MCF 10A (cell line): ENCODE data around the gene CDH12. TPM values are rescaled to one million over a fixed set of nuclear protein-coding genes. Genes with fewer than 3 reads are reported as not detected.

Experiments used
- BruUV-seq: library from RNA; stranded (reverse); fragments of 400-500 nt; replicated peaks from 2 replicates; lab custom pipeline; 2021; lab: Mats Ljungman, UMichigan
- CTCF ChIA-PET: fragments of 300-600 bp; sonication (Branson Sonifier 250); formaldehyde crosslinking; extraction: SDS; loops from one replicate; lab custom pipeline; 2021; ENCODE audit warnings: antibody characterized with exemption, inconsistent platforms; lab: Yijun Ruan, JAX
- POLR2A ChIA-PET: fragments of 300-600, 350-650 bp; sonication (Branson Sonifier 250); formaldehyde crosslinking; extraction: SDS; loops from one replicate; lab custom pipeline; 2020; ENCODE audit warnings: antibody characterized with exemption, inconsistent platforms; lab: Yijun Ruan, JAX
- DNase-seq: peaks from one replicate; pipeline ENCODE4 v3.0.0-alpha.2; 2018; ENCODE audit not compliant: unreplicated experiment
- H3K27ac Mint-ChIP-seq: one replicate; pipeline ENCODE4 v1.8.0; 2022; ENCODE audit warnings: mild to moderate bottlenecking, low read depth, mixed read lengths; ENCODE audit not compliant: unreplicated experiment
- H3K27me3 Mint-ChIP-seq: one replicate; pipeline ENCODE4 v1.8.0; 2022; ENCODE audit warnings: mixed read lengths; ENCODE audit not compliant: insufficient read depth, unreplicated experiment
- H3K36me3 Mint-ChIP-seq: one replicate; pipeline ENCODE4 v1.8.0; 2022; ENCODE audit warnings: mild to moderate bottlenecking, moderate library complexity, mixed read lengths; ENCODE audit not compliant: insufficient read depth, unreplicated experiment
- H3K4me1 Mint-ChIP-seq: one replicate; pipeline ENCODE4 v1.8.0; 2022; ENCODE audit warnings: mixed read lengths; ENCODE audit not compliant: insufficient read depth, unreplicated experiment
- H3K4me3 Mint-ChIP-seq: one replicate; pipeline ENCODE4 v1.8.0; 2022; ENCODE audit warnings: mild to moderate bottlenecking, moderate library complexity, mixed read lengths; ENCODE audit not compliant: unreplicated experiment
- H3K9me3 Mint-ChIP-seq: one replicate; pipeline ENCODE4 v1.8.0; 2022; ENCODE audit warnings: mixed read lengths; ENCODE audit not compliant: unreplicated experiment
- intact Hi-C: fragments of 100-400 bp; cut with micrococcal nuclease; formaldehyde crosslinking; loops from 2 replicates; pipeline ENCODE4 v1.14.1; 2022
- total RNA-seq: library from RNA; stranded (reverse); gene quantifications from 2 replicates; pipeline ENCODE4 v1.2.3, GENCODE V29; 2022
- TF ChIP-seq, protein P1 (sequence below): fragments of 200-600 bp; IDR thresholded peaks from one replicate; pipeline ENCODE4 v1.8.0; 2022; ENCODE audit warnings: antibody characterized with exemption, mild to moderate bottlenecking; ENCODE audit not compliant: unreplicated experiment

Gene CDH12
- total RNA-seq, 1 experiment from 2014 or later = not detected

DNA sequence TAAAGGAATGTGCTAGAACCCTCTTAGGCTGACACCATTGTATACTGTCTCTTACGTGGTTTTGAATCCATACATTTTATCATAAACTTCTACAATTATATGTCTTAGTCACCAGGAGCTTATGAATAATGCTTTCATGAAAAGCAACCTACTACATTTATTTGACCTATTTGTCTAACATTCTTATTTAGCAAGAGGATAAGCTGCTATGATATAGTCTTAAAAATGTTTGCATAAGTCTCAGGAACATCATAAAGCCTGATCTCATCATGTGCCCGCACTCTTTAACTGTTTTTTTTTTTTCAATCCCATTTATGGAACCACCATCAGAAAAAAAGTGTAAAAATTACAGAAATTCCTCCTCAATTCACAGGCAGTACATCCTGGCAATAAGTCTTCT is 59.7 kb downstream of the CDH12 start:
- Mint-ChIP-seq H3K9me3 (no peaks in the 10 kb centered on the region), H3K27me3 (no peaks in the 10 kb centered on the region), H3K4me3 (no peak overlapping the region), H3K4me1 (no peaks in the 10 kb centered on the region), H3K36me3 (no peaks in the 10 kb centered on the region), H3K27ac (no peak overlapping the region)
- intact Hi-C loops = no loop called here
- ChIA-PET POLR2A (interaction anchor here (0.7 kb wide), 1 partner anchor 84 kb away, joined by 3 read pairs; no protein-coding TSS in a partner anchor), CTCF (interaction anchor here (0.6 to 0.7 kb wide), 2 partner anchors 40 to 305 kb away, joined by 3 to 5 read pairs; no protein-coding TSS in a partner anchor)
- no TSS peak for BruUV-seq
- DNase-seq = no peak
- TF ChIP-seq, protein P1, sequence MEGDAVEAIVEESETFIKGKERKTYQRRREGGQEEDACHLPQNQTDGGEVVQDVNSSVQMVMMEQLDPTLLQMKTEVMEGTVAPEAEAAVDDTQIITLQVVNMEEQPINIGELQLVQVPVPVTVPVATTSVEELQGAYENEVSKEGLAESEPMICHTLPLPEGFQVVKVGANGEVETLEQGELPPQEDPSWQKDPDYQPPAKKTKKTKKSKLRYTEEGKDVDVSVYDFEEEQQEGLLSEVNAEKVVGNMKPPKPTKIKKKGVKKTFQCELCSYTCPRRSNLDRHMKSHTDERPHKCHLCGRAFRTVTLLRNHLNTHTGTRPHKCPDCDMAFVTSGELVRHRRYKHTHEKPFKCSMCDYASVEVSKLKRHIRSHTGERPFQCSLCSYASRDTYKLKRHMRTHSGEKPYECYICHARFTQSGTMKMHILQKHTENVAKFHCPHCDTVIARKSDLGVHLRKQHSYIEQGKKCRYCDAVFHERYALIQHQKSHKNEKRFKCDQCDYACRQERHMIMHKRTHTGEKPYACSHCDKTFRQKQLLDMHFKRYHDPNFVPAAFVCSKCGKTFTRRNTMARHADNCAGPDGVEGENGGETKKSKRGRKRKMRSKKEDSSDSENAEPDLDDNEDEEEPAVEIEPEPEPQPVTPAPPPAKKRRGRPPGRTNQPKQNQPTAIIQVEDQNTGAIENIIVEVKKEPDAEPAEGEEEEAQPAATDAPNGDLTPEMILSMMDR = no peak

DNA sequence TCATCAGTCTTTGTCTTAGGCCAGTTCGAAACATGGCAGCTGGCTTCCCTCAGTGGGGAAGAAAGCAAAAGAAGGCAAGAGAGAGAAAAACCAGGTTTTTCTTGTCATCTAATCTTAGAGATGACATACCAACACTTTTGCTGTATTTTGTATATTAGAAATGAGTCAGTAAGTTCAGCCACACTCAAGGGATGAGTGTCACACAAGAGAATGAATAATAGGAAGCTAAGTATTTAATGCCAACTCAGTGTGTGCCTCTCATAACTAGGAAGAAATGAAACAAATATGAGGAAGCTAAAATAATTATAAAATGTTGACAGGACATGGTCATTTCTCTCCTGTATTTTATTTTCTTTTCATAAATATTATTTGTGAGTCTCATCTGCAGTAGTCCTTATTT is 65.3 kb downstream of the CDH12 start:
- H3K9me3 Mint-ChIP-seq = peaks cover 8% of the 10 kb centered on the region
- intact Hi-C loops = no loop called here
- no peak overlapping the region for H3K27ac Mint-ChIP-seq
- DNase-seq = no peak
- H3K36me3 Mint-ChIP-seq = no peaks in the 10 kb centered on the region
- H3K4me3 Mint-ChIP-seq = no peak overlapping the region
- CTCF ChIA-PET = no interaction called here
- TF ChIP-seq, protein P1 = no peak
- POLR2A ChIA-PET = no interaction called here
- no peaks in the 10 kb centered on the region for H3K4me1 Mint-ChIP-seq
- BruUV-seq = no TSS peak
- no peaks in the 10 kb centered on the region for H3K27me3 Mint-ChIP-seq

DNA sequence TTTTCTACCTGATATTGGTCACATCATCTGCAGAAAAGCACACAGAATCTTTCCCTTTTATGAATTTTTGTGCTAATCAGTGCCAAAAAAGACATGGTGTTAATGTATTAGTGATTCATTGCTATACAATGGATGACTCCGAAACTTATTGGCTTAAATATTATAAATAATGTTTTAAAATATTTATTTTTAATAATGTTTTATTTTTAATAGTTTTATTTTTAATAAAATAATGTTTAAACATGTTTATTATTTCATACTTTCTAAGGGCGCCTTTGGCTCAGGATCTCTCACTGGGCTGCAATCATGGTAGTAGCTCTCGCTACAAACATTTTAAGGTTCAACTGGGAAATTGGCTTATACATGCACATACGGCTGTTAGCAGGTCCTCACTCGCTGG is 65.7 kb downstream of the CDH12 start:
- Mint-ChIP-seq H3K27me3 (no peaks in the 10 kb centered on the region), H3K4me1 (no peaks in the 10 kb centered on the region), H3K9me3 (peaks cover 8% of the 10 kb centered on the region), H3K36me3 (no peaks in the 10 kb centered on the region), H3K4me3 (no peak overlapping the region), H3K27ac (no peak overlapping the region)
- no TSS peak for BruUV-seq
- no peak for DNase-seq
- ChIA-PET POLR2A (no interaction called here), CTCF (no interaction called here)
- TF ChIP-seq, protein P1 = no peak
- intact Hi-C loops = no loop called here

DNA sequence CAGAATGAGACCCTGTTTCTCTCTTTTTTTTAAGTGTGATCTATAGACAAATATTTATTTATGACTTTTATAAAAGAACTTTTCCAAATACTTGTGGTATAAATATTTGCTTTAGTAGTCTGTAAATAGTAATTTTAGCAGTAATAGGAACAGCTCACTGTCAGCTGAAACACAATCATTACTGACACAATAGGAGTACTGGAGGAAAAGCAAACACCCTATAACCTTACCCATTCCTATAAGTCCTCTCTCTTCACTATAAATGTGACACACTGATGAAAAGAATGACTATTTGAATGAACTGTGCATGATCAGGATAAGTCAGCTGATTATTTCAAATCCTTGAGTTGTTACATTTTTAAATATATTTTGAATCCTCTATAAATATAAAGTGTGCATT is 72.4 kb downstream of the CDH12 start:
- TF ChIP-seq, protein P1 = no peak
- no peak overlapping the region for H3K27ac Mint-ChIP-seq
- no peaks in the 10 kb centered on the region for H3K4me1 Mint-ChIP-seq
- H3K4me3 Mint-ChIP-seq = no peak overlapping the region
- BruUV-seq = no TSS peak
- intact Hi-C loops = no loop called here
- ChIA-PET POLR2A (no interaction called here), CTCF (no interaction called here)
- no peaks in the 10 kb centered on the region for H3K36me3 Mint-ChIP-seq
- no peak for DNase-seq
- no peaks in the 10 kb centered on the region for H3K27me3 Mint-ChIP-seq
- peaks cover 8% of the 10 kb centered on the region for H3K9me3 Mint-ChIP-seq
